ENCODE data around the gene PTRHD1. TPM values are rescaled to one million over a fixed set of nuclear protein-coding genes. Genes with fewer than 3 reads are reported as not detected.

PTRHD1 gene
- total RNA-seq, 6 donors from 2014 or later = 13.8 to 45.8 (median 27.6) TPM

DNA sequence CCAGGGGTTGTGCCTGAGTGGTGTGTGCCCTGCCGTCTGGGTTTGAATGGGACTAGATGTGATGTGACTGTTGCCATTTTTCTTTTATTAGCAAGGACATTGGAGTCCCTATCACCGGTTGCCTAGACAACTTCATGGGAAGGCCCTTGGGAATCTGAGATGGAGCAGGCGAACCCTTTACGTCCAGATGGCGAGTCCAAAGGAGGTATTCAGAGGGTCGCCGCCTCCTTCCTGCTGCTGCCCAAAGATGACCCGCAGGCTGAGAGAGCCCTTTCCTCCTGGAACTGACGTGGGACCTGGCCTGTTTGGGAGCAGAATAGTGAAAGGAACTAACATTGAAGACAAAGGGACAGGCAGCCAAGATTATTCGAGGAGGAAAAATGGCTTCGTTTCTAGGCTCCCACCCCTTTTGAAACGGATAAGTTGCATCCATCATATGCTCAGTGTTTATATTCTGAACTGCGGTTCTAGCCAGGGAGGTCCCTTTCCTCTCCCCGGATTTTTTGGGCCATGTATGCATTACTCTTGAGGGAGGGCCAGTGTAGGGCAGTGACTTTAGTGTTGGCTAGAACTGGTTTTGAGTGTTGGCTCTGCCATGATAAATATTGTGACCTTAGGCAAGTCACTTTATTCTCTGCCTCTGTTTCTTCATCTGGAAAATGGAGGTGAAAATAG, 707 bp upstream of the PTRHD1 start:
- TF ChIP-seq POLR2AphosphoS5 (IDR thresholded peaks at IDR 0.05) (no peak), POLR2A (IDR thresholded peaks at IDR 0.05) (no peak), EP300 (IDR thresholded peaks at IDR 0.05) (no peak)
- TF ChIP-seq, protein P1, sequence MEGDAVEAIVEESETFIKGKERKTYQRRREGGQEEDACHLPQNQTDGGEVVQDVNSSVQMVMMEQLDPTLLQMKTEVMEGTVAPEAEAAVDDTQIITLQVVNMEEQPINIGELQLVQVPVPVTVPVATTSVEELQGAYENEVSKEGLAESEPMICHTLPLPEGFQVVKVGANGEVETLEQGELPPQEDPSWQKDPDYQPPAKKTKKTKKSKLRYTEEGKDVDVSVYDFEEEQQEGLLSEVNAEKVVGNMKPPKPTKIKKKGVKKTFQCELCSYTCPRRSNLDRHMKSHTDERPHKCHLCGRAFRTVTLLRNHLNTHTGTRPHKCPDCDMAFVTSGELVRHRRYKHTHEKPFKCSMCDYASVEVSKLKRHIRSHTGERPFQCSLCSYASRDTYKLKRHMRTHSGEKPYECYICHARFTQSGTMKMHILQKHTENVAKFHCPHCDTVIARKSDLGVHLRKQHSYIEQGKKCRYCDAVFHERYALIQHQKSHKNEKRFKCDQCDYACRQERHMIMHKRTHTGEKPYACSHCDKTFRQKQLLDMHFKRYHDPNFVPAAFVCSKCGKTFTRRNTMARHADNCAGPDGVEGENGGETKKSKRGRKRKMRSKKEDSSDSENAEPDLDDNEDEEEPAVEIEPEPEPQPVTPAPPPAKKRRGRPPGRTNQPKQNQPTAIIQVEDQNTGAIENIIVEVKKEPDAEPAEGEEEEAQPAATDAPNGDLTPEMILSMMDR (IDR thresholded peaks at IDR 0.05) = no peak

DNA sequence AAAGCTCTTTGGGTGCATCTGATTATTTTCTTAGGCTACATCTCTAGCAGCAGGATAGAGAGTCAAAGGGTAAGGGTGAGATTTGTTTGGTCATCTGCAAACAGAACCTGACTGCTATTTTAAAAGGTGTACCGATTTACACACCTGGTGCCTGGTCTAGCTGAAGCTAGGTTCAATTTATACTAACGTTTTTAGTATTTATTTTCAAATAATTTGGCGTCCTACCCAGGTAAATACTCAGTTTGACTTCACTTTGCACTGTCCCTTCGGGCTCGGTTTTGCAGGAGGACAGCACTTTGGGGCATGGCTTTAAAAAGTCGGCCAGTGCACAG, 683 bp downstream of the PTRHD1 start:
- Histone ChIP-seq H3K4me1 (peaks cover 11 to 29% (median 20%) of the 10 kb centered on the region in 4 donors), H3K36me3 (no peaks in the 10 kb centered on the region), H3K9me3 (no peaks in the 10 kb centered on the region), H3K27me3 (no peaks in the 10 kb centered on the region), H3K27ac (peak overlapping the region; percentile 97 to 100 (median 99)), H3K4me3 (peak overlapping the region; percentile 43 to 85 (median 77))
- no peak for DNase-seq
- ATAC-seq (ENCODE audit: low FRiP score in 2 of 2) = no peak
- TF ChIP-seq EP300 (IDR thresholded peaks at IDR 0.05) (no peak), POLR2A (IDR thresholded peaks at IDR 0.05) (no peak), POLR2AphosphoS5 (IDR thresholded peaks at IDR 0.05) (no peak)
- TF ChIP-seq, protein P1 (IDR thresholded peaks at IDR 0.05) = no peak
- WGBS, 2 donors = 3 to 6% methylated on average over 6 of the region's 6 CpGs

More for the DNA sequence above, 707 bp upstream of the PTRHD1 start:
- WGBS, 2 donors = 2 to 8% methylated on average over 12 to 14 of the region's 14 CpGs
- DNase-seq = no peak
- H3K36me3 ChIP-seq = no peaks in the 10 kb centered on the region
- peak overlapping the region; percentile 43 to 85 (median 77) for H3K4me3 ChIP-seq
- ATAC-seq (ENCODE audit: low FRiP score in 2 of 2) = no peak
- H3K27me3 ChIP-seq = no peaks in the 10 kb centered on the region
- peak overlapping the region; percentile 97 to 100 (median 99) for H3K27ac ChIP-seq
- peaks cover 11 to 29% (median 20%) of the 10 kb centered on the region in 4 donors for H3K4me1 ChIP-seq
- H3K9me3 ChIP-seq = no peaks in the 10 kb centered on the region

DNA sequence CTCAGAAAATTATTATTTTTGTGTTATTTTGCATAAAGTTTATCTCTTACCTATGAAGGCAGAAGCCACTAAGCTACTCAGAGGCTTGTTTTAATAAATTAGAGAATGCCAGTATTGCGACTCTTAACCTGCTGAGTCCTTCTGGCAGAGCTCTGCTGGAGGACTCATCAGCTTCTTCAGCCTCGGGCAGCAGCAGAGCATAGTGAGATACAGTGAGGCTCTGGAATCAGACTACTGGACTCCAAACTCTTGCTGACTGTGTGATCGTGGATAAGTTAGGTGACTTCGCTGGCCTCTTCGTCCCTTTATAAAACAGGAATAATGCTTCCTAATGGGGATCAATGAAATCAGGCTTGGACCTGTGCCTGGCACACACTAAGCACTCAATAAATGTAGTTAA, 1.7 kb downstream of the PTRHD1 start:
- peak overlapping the region in 1 of 4 donors; percentile 99 for H3K27ac ChIP-seq
- no peak for DNase-seq

DNA sequence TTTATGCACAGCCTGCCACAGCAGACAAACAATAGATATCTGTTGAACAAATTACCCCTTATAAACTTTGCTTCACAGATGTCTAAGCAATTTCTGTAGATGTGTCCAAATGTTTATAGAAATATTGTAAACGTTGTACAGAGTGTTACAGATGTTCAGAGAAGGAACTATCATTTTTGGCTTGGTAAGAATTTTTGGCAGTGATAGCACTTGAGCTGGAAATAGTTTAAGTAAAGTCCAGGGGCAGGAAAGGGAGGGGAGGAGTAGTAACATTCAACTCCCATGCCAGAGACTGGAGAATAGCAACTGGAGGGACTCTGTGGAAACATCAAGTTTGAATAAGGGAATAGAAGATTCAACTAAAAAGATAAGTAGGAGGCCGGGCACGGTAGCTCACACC, 4.4 kb downstream of the PTRHD1 start:
- DNase-seq (no peak), ATAC-seq (ENCODE audit: low FRiP score in 2 of 2) (no peak)
- 67 to 68% methylated on average over 3 of the region's 3 CpGs for WGBS, 2 donors
- Histone ChIP-seq H3K9me3 (no peaks in the 10 kb centered on the region), H3K4me3 (no peak overlapping the region), H3K36me3 (no peaks in the 10 kb centered on the region), H3K27me3 (no peaks in the 10 kb centered on the region), H3K4me1 (peaks cover 8 to 30% (median 20%) of the 10 kb centered on the region in 4 donors), H3K27ac (no peak overlapping the region)
- TF ChIP-seq, protein P1 (IDR thresholded peaks at IDR 0.05) = no peak
- no peak for TF ChIP-seq EP300 (IDR thresholded peaks at IDR 0.05)
- no peak for TF ChIP-seq POLR2A (IDR thresholded peaks at IDR 0.05)
- no peak for TF ChIP-seq POLR2AphosphoS5 (IDR thresholded peaks at IDR 0.05)

More for the DNA sequence above, 1.7 kb downstream of the PTRHD1 start:
- TF ChIP-seq EP300 (IDR thresholded peaks at IDR 0.05) (no peak), POLR2A (IDR thresholded peaks at IDR 0.05) (no peak), POLR2AphosphoS5 (IDR thresholded peaks at IDR 0.05) (no peak)
- TF ChIP-seq, protein P1 (IDR thresholded peaks at IDR 0.05) = no peak
- Histone ChIP-seq H3K36me3 (no peaks in the 10 kb centered on the region), H3K9me3 (no peaks in the 10 kb centered on the region), H3K4me1 (peaks cover 11 to 29% (median 20%) of the 10 kb centered on the region in 4 donors), H3K4me3 (no peak overlapping the region), H3K27me3 (no peaks in the 10 kb centered on the region)
- no peak for ATAC-seq (ENCODE audit: low FRiP score in 2 of 2)
- 92 to 96% methylated on average over 5 of the region's 5 CpGs for WGBS, 2 donors

DNA sequence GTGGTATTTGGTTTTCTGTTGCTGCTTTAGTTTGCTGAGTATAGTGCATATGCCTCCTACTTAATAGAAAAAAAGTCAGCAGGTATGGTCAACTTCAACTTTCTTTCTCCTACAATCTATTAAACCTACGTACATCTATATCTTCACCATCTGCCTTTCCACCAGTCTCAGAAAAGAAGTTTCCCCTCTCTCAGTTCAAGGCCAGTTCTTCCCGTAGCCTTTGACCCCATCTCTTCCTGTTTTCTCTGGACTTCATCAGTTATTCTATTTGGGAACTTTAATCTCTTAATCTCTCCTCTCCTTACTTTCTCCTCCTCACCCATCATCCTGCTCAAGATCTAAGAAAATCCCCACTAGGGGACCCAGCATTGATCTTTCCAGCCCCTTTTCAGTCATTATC, 5.7 kb downstream of the PTRHD1 start:
- Histone ChIP-seq H3K4me3 (no peak overlapping the region), H3K36me3 (no peaks in the 10 kb centered on the region), H3K9me3 (no peaks in the 10 kb centered on the region), H3K27me3 (no peaks in the 10 kb centered on the region), H3K27ac (no peak overlapping the region), H3K4me1 (peaks cover 5 to 26% (median 16%) of the 10 kb centered on the region in 4 donors)
- 59 to 70% methylated on average over 2 of the region's 2 CpGs for WGBS, 2 donors
- TF ChIP-seq EP300 (IDR thresholded peaks at IDR 0.05) (no peak), POLR2A (IDR thresholded peaks at IDR 0.05) (no peak), POLR2AphosphoS5 (IDR thresholded peaks at IDR 0.05) (no peak)
- TF ChIP-seq, protein P1 (IDR thresholded peaks at IDR 0.05) = no peak
- no peak for DNase-seq
- no peak for ATAC-seq (ENCODE audit: low FRiP score in 2 of 2)
